Measurements from ENCODE around the gene DGKG.

- TF ChIP-seq POLR2AphosphoS5 (IDR thresholded peaks at IDR 0.05; ENCODE audit: low read depth, low read length) (no peak), POLR2A (IDR thresholded peaks at IDR 0.05; ENCODE audit: low read depth, low read length) (no peak), POU2F2 (IDR thresholded peaks at IDR 0.05; ENCODE audit: low read depth, low read length) (no peak), TAF1 (IDR thresholded peaks at IDR 0.05; ENCODE audit: low read depth, low read length) (no peak), PAX5 (IDR thresholded peaks at IDR 0.05; ENCODE audit: insufficient read depth, low read length, severe bottlenecking) (no peak)
Observed at GRCh38 chr3:186176373-186176990, 185.6 kb downstream of the DGKG start.
